GM19351 (cell line): ENCODE measurements around the gene ASZ1.

ENCODE experiments used
- ATAC-seq: cut with Tn5 transposase; IDR thresholded peaks from one replicate; pipeline ENCODE4 v1.9.1; 2021; ENCODE audit warnings: mild to moderate bottlenecking, moderate library complexity; ENCODE audit not compliant: unreplicated experiment

The ASZ1 gene

GRCh38 chr7:117347480-117347879 lies 79.8 kb downstream of the ASZ1 start:
- ATAC-seq: peak; percentile 30

DNA sequence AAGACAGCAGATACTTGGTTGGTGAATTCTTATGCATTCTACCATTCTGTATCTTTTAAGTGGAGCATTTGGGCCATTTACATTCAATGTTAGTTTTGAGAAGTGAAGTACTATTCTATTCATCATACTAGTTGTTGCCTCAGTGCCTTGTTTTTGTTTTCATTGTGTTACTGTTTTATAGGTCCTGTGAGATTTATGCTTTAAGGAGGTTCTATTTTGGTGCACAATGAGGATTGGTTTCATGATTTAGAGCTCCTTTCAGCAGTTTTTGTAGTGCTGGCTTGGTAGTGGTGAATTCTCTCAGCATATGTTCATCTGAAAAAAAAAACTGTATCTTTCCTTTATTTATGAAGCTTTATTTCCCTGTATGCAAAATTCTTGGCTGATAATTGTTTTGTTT lies 81.1 kb downstream of the ASZ1 start:
- ATAC-seq: no peak

DNA sequence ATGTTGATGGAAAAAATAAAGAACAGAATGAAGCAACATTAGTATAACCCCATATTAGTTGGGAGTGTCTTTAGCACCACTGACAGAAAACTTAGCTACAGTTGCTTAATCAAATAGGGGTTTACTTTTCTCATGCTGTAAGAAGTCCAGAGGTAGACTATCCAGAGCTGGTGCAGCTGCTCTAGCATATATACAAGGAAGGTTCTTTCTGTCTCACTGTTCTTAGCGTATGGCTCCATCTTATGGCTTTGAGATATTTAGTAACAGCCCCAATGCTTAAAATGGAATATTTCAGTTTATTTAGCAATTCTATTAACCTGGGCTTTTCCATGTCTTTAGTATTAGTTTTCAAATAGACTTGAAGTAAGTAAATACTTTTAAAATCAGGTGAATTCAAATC lies 89.3 kb downstream of the ASZ1 start:
- no peak for ATAC-seq

GRCh38 chr7:117333168-117333567 lies 94.1 kb downstream of the ASZ1 start:
- no peak for ATAC-seq

DNA sequence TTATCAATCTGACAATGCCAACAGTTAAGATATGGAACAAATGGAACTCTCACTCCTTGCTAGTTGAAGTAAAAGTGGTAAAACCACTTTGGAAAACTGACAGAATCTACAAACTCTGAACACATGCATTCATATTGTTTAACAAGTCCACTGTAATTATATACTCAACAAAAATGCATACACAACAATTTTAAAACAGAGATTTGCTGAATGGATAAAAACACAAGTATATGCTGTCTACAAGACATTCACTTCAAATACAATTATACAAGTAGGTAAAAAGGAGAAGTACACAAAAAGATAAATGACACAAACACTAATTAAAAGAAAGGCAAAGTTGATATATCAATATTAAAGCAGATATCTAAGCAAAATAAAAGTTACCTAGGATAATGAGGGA lies 95.3 kb downstream of the ASZ1 start:
- ATAC-seq: no peak

GRCh38 chr7:117325836-117326235 lies 101.5 kb downstream of the ASZ1 start:
- ATAC-seq: no peak

- no peak for ATAC-seq
Measured at GRCh38 chr7:117324960-117325359, 102.3 kb downstream of the ASZ1 start.

GRCh38 chr7:117323851-117324711 lies 103.2 kb downstream of the ASZ1 start:
- peak; percentile 39 for ATAC-seq

DNA sequence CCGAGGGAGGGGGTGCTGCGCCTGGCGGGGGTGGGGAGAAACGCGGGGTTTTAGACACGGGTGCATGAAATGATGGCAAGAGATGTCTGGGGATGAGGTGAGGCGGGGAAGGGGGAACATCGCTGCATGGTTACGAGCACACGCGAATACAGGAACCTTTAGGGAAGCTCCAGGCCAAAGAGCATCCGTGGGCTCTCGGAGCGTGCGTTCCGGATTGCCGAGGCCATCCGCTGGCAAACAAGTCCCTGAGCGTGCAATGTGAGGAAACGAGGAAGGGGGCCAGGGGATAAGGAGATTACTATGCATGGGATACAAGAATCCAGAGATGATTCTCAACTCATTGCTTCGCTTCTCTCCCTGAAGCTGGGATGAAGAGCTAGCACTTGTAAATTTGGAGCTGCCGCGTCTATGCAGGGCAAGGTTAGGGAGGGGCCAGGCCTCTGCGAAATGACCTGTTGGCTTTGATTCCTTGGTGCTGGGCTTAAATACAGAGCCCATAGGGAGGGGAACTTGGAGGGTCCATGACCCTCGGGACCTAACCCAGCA lies 103.9 kb downstream of the ASZ1 start:
- no peak for ATAC-seq

DNA sequence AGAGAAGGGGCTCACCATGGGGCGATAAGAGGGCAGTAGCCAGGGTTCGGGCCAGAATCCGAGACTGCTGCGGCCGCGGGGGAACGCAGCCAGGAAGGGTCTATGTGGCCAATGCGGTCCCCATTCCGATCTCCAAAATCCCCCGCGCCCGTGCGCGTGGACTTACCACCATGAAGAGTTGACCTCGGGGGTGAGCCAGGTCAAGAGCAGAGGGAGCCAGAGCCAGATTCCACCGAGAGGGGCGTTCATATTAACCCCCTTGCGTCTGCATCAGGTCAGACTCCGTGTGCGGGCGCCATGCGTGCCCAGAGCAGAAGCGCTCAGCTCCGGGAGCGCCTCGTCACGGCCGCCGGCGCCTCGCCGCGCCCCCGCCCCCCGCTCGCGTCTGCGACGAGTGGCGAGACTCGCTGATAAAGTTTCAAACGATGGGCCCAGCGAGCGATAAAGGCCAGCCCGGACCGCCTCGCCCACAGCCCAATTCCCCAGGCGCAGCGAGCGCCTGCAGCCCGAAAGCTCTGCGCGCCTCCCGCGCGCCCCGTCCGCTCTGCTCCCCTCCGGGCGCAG lies 104.5 kb downstream of the ASZ1 start, which contains the start of gene WNT2:
WNT2 (minus strand) TSS at position 318 of the 564 bp plus-strand sequence; CDS start at position 249, 69 bp downstream.
- ATAC-seq: no peak

- no peak for ATAC-seq
Measured at GRCh38 chr7:117320523-117320922, 106.8 kb downstream of the ASZ1 start.

- ATAC-seq: no peak
Measured at GRCh38 chr7:117319181-117319580, 108.1 kb downstream of the ASZ1 start.

DNA sequence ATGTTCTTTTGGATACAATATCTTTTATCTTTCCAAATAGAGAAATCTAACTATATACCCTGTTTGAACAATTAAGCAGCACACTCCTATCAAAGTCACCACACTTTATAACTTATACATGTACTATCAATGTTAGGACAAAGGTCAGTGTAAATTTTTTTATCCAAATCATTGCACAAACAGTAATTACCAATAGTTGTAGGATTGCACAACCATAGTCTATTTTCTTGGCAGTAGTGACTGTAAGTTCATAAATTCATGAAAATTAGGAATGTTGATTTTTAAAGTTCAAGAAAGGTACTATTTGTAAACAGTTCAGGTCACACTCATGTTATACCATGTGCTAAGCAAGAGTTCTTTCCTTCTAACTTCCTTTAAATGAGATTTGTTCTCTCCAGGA lies 113.7 kb downstream of the ASZ1 start:
- no peak for ATAC-seq
